ENCODE results near the gene NIPBL. TPM values are rescaled to one million over a fixed set of nuclear protein-coding genes. Genes with fewer than 3 reads are reported as not detected.

Gene NIPBL
- total RNA-seq, 1 experiment from 2014 or later = 9.6 TPM

DNA sequence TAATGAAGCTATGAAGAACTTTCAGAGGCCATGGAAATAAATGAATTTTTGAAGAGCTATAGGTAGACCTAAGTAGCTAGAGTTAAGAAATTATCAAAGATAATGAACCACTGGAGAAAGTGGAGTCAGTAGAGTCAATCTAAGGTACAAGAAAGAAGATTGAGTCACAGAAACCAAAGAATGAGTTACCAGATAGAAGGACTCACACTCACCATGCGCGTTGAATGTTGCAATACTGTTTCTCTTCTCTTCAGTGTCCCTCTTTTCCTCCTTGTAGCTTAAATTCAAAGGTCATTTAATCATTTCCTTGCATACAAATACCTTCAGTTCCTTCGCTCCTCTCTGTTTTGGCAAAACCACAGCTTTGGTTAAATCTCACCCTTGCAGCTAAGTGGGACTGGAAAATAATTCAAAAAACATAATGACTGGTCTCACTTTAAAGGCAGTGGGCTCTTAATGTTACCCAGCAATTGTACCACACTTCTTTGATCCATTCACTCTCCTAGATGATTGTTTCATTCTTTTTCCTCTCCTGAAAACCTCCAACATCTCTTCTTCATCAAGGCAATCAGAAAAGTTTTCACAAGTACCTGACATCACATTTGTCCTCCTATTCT, 58.3 kb downstream of the NIPBL start:
- DNase-seq (ENCODE audit: low read depth) = no peak

DNA sequence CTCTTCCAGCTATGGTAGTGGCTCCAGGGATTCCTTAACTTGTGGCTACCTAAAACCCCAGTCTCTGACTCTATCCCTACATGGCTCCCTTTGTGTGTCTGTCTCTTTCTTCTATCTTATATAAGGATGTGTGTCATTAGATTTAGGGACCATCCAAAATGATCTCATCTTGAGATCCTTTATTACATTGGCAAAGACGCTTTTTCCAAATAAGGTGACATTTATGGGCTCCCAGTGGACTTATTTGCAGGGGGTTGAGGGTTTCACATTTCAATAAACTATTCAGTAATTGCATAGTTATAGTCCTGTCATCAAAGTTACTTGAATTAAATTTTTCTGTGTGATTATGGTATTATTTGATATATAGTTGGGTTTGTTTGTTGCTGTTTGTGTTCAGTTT, 59.2 kb downstream of the NIPBL start:
- in situ Hi-C loops (cut with HindIII; ENCODE audit: low pct_unique_long_range_greater_than_20kb, low sequenced_read_pairs) = no loop called here
- no peak for DNase-seq (ENCODE audit: low read depth)

More for the DNA sequence above, 58.3 kb downstream of the NIPBL start:
- in situ Hi-C loops (cut with HindIII; ENCODE audit: low pct_unique_long_range_greater_than_20kb, low sequenced_read_pairs) = no loop called here

DNA sequence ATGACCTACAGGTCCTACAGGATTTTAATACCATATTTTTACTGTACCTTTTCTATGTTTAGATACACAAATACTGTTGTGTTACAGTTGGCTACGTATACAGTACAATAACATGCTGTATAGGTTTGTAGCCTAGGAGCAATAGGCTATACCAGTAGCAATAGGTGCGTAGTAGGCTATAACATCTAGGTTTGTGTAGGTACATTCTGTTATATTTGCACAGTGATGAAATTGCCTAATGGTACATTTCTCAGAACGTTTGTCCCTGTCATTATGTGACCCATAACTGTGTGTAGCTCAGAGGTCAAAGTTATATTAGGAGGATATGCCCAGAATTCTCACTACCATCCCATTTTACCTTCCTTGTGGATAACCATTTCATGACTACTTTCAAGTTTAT, 59.7 kb downstream of the NIPBL start:
- no peak for DNase-seq (ENCODE audit: low read depth)
- in situ Hi-C loops (cut with HindIII; ENCODE audit: low pct_unique_long_range_greater_than_20kb, low sequenced_read_pairs) = no loop called here

DNA sequence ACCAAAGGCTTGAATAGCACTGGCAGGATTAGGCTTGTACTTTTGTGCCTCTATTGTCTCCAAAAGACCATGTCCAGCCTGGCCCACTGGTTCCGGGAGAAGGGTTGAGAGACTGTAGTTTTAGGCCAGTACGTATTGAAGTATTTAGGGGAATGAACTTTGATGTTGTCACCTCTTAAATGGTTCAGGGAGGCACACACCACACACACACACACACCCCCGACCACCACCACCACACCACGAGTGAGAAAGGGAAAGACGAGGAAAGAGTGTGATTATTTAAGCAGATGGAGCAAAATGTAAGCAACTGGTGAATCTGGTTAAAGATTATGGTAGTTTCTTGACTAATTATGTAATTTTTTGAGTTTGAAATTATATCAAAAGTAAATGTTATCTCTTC, 61.6 kb downstream of the NIPBL start:
- DNase-seq (ENCODE audit: low read depth) = no peak
- in situ Hi-C loops (cut with HindIII; ENCODE audit: low pct_unique_long_range_greater_than_20kb, low sequenced_read_pairs) = no loop called here

DNA sequence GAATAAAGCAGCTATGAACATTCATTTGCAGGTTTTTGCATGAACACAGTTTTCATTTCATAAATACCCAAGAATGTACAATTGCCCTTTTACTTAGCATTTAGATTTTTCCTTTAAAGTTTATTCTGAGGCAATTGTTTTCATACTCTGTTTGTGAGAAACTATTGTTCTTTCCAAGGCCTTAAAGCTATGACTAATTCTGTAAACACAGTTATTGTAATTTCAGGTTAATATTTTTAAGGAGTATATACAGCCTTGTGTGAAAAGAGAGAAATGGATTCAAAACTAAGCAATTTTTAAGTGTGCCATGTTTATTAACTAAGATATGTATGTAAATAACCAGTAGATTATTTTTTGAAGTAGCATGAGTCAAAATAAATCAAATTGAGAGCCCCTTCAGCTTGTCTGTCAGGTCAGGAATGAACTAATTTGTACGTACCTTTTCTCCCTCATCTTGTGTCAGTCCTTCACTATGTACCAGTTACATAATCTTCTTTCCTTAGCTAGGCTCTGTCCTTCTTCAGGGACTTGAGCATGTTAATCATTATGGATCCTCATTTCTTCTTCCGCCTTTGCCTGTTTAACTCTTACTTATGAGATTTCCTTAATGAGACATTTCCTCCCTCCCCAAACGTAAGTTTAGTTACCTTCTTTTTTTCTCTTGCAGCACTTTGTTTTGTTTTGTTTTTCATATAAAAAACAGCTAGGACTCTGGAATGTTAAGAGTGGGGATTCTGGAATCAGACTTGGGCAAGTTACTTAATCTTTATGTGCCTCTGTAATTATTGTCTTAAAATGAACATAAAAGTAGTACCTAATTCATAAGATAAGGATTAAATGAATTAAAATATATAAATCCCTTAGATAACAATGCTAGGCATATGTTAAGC, 63.6 kb downstream of the NIPBL start:
- DNase-seq (ENCODE audit: low read depth) = peak; percentile 16
- in situ Hi-C loops (cut with HindIII; ENCODE audit: low pct_unique_long_range_greater_than_20kb, low sequenced_read_pairs) = no loop called here

DNA sequence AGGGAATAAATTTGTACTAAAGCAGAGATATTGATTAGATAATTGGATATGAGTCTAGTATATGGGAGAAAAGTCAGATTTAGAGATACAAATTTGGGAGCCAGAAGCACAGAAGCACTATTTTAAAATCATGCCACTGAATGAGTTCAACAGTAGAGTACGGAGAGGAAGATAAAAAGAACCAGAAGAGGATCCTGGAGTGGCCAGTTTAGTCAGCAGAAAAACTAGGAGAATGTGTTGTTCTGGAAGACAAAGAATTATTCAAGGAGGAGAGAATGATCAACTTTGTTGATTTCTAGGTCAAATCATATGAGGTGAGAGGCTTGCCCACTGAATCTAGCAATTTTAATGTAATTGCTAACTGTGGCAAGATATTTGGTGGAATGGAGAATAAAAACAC, 67.0 kb downstream of the NIPBL start:
- in situ Hi-C loops (cut with HindIII; ENCODE audit: low pct_unique_long_range_greater_than_20kb, low sequenced_read_pairs) = no loop called here
- DNase-seq (ENCODE audit: low read depth) = no peak

DNA sequence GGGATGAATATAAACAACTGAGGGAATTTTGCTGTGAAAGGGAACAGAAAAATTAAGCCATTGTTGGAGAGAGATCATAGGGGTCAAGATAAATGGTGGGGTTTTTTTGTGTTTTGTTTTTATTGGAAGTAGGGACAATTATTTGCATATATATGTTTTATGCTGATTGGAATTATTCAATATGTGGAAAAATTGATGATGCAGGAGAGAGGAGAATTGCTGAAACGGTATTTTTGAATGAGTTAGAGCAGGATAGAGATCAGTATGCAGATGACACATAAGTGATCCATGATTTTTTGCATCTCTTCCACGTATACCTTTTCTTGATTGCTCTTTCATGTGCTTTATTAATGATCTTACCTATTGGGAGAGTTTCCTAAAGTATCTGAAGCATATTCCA, 67.5 kb downstream of the NIPBL start:
- DNase-seq (ENCODE audit: low read depth) = no peak
- in situ Hi-C loops (cut with HindIII; ENCODE audit: low pct_unique_long_range_greater_than_20kb, low sequenced_read_pairs) = no loop called here

DNA sequence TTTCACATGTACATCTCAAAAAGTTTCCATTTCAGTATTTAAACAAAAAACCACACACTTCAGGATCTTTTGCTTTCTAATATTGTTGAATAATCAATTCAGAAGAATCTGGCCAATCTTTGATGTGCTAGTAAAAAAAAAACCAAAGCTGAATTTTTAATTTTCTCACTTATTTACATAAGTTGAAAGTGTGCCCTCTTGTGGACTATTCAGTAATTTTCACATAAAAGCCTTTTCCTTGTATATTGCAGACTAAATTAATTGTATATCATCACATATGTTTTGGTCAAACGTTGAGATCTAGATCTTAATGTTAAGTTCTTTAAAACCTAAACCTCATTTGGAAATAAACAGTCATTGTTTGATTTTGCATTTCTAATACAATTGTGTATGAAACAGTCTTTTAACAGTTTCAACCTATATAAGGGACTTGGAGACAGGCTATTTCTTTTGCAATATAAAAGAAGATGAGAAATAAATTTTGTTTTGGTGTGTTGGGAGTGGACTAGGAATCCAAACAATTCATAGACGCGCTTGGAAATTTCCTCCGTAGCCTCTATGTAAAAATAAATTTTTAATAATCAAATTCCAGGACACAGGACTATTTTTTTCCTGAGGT, 68.1 kb downstream of the NIPBL start:
- peak; percentile 24 for DNase-seq (ENCODE audit: low read depth)
- in situ Hi-C loops (cut with HindIII; ENCODE audit: low pct_unique_long_range_greater_than_20kb, low sequenced_read_pairs) = no loop called here

DNA sequence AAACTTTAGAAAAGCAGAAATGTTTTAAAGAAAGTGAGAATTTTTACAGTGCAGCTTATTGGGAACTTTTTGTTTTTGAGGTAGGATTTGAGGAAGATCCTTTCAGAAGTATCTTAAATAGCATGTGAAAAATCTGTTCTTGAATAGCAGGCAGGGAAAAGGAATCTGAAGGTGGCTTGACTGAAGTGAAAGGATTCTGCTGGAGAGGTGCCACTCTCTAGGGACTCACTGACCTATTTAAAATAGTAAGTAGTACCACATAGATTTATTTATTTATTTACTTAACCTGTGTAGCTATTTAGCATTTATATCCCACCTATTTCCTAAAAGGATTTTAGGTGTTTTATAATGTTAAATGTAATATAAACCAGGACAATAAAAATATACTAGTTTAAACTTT, 69.1 kb downstream of the NIPBL start:
- no peak for DNase-seq (ENCODE audit: low read depth)
- in situ Hi-C loops (cut with HindIII; ENCODE audit: low pct_unique_long_range_greater_than_20kb, low sequenced_read_pairs) = no loop called here

DNA sequence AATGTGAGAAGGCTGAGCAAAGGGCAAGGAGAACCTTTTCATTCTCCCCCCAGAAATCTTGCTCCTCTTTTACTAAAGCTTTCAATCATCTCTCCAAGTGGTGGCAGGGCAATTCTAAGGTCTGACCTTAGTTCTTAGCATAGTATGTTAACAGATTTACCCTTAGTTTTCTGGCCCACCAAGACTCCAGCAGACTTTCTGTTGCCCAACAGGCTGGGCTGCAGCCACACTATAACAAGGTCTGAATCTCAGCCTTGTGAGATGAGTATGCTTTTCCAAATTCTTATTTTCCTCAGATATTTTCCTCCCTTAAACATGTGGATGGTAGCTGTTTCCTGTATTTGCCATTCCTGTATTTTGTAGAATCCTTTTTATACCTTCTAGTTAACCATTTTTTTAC, 69.5 kb downstream of the NIPBL start:
- no peak for DNase-seq (ENCODE audit: low read depth)
- in situ Hi-C loops (cut with HindIII; ENCODE audit: low pct_unique_long_range_greater_than_20kb, low sequenced_read_pairs) = no loop called here

DNA sequence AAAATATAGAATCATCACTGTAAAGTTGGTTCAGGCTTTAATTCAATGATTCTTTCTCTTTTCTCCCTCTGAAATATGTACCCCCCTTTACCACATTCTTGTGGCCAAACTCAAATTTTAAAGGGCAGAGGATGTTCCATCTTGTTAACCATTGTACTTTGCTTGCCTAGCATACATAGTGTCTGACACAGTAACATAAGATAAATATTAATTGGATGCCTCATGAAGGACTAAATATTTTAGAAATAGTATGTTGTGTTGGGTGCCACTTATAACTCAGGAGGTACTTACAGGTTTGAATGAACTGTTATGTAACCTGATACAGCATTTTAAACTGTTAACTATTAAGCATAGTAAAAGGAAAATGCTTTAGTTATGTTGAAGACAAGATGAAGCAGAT, 71.5 kb downstream of the NIPBL start:
- peak; percentile 53 for DNase-seq (ENCODE audit: low read depth)
- in situ Hi-C loops (cut with HindIII; ENCODE audit: low pct_unique_long_range_greater_than_20kb, low sequenced_read_pairs) = no loop called here

DNA sequence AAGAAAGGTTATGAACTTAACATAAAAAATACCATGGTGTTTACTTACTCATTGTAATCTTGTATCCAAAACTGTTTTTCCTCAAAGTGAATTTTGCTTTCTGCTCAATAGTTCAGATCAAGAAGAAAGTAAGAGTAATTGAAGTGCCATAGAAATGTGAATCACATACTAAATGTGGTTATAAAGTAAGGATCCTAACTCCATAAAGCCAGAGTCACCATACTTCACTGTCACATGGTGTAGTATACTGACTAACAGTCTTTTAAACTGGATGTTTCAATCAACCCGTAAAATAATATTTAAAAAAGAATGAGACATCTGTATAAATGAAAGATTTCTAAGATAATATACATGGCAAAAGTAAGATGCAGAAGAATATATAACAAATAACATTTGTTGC, 72.1 kb downstream of the NIPBL start:
- in situ Hi-C loops (cut with HindIII; ENCODE audit: low pct_unique_long_range_greater_than_20kb, low sequenced_read_pairs) = no loop called here
- DNase-seq (ENCODE audit: low read depth) = no peak

DNA sequence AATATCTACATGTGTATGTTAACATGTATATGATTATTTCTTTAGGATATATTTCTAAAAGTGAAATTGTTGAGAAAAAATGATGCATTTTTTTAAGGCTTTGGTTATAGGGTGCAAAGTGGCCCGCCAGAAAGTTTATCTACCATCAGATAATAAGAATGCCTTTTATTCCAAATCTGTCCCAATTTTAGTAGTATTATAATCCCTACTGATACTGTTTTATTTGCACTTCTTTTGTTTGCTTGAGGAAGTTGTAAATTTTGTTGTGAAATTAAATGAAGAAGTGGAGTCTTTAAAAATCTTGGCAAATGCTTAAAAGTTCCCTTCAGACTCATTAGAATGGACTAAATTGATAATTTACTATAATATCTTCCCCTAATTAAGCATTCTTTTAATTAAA, 73.0 kb downstream of the NIPBL start:
- no peak for DNase-seq (ENCODE audit: low read depth)
- in situ Hi-C loops (cut with HindIII; ENCODE audit: low pct_unique_long_range_greater_than_20kb, low sequenced_read_pairs) = no loop called here

DNA sequence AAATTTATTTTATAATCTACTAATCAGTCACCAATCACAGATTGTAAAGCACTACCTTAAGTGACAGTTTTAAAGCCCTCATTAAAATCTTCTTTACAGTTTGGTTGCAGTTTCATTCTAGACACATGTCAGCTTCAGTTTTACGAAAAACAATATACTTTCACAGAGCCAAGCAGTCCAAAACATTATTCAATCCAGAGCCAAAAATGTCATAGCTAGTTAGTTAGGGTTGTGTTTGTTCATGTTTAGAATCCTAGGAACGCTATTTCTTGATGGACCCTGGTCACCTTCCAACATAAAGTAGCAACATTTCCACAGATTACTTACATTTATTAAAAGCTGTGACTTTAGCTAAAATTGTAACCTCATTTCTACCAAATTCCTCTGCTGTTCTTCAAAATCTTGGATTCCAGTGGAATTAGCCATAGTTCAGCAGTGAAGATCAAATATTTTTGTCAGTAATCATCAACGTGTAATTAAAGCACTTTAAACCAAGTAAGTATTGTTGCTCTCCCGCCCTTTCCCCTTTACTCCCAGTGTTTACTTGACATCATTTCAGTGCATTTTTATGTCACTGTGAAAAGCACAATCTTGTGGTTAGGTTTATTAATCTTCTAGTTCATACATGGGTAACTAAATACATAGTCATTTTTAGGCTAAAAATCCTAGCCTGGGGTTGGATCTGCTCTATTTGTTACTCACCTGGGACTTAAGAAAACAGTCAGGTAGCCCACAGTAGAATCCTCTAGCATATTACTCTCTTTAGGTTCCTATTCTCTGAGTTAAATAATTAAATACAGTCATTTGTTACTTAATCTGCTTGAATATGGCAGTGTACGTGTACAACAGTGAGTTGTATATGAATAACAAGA, 74.3 kb downstream of the NIPBL start:
- in situ Hi-C loops (cut with HindIII; ENCODE audit: low pct_unique_long_range_greater_than_20kb, low sequenced_read_pairs) = no loop called here
- DNase-seq (ENCODE audit: low read depth) = peak; percentile 9

DNA sequence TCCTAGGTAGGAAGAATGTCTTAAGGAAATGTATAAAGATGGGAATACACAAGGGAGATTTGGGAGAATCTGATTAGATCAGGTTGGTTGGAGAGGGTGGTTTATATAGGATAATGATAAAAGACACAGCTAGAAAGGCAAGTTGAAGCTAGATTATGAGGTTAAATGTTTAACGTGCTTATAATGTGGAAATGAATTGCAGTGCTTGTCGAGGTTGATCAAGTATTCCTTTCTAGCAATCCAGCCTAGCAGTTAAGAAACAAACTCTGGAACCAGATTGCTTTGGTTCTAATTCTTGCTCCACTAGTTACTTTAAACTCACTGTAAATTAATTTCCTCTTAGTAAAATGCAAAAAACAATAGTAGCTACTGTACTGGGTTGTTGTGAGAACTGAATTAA, 76.5 kb downstream of the NIPBL start:
- in situ Hi-C loops (cut with HindIII; ENCODE audit: low pct_unique_long_range_greater_than_20kb, low sequenced_read_pairs) = no loop called here

DNA sequence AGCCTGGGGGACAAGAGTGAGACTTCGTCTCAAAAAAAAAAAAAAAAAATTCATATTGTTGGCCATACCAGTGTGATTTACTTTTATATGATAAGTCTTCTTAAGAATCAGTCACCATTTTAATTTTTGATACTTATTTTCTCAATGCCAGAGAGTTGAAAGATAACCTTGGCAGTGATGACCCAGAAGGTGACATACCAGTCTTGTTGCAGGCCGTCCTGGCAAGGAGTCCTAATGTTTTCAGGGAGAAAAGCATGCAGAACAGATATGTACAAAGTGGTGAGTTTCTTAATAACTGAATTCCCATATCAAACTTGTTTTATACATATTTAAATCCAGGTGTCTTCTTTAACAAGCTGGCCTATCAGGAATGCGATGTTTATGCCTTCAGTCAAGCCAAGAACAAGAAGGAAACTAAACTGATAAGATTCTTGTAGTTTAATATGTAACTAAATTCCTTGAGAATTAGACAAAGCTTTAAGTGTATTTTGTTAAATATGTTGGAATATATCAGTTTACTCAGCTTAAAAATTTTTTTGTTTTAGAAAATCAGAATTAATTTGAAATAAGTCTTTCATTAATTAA, 81.5 kb downstream of the NIPBL start:
- no peak for DNase-seq (ENCODE audit: low read depth)
- in situ Hi-C loops (cut with HindIII; ENCODE audit: low pct_unique_long_range_greater_than_20kb, low sequenced_read_pairs) = no loop called here

More for the DNA sequence above, 76.5 kb downstream of the NIPBL start:
- no peak for DNase-seq (ENCODE audit: low read depth)

DNA sequence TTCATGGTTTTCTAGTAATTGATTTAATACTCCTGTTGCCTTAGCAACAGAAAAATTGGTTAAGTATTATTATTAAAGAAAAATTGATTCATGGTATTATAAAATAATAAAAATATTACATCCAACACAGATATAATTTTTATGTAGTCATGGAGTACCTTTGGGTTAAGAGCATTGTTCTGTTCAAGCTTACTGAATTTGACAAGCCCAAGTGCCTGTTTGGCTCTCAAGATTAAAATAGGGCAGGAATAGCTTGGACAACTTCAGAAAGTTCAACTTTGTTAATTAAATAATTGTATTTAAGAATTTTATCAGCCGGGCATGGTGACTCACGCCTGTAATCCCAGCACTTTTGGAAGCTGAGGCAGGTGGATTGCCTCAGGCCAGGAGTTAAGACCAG, 82.0 kb downstream of the NIPBL start:
- in situ Hi-C loops (cut with HindIII; ENCODE audit: low pct_unique_long_range_greater_than_20kb, low sequenced_read_pairs) = no loop called here

DNA sequence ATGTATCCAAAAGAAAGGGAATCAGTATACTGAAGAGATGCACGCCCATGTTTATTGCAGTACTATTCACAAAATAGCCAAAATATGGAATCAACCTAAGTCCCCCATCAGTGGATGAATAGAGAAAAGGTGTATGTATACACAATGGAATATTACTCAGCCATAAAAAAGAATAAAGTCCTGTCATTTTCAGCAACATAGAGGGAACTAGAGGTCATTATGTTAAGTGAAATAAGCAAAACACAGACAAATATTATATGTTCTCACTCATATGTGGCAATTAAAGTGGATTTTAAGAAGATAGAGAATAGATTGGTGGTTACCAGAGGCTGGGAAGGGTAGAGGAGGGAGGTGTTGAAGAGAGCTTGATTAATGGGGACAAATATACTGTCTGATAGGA, 88.6 kb downstream of the NIPBL start:
- in situ Hi-C loops (cut with HindIII; ENCODE audit: low pct_unique_long_range_greater_than_20kb, low sequenced_read_pairs) = no loop called here
- no peak for DNase-seq (ENCODE audit: low read depth)

More for the DNA sequence above, 82.0 kb downstream of the NIPBL start:
- DNase-seq (ENCODE audit: low read depth) = no peak

Measured in Caki2 (cell line).